Suprapubic skin (tissue), 4 donors: ENCODE data around the gene ZMYND15. TPM values are rescaled to one million over a fixed set of nuclear protein-coding genes. Genes with fewer than 3 reads are reported as not detected.
A peak's percentile ranks its signal among the peaks of the same experiment; 100 is the strongest.

Experiments
- DNase-seq, 2 donors: peaks; one replicate each; pipeline ENCODE4 v3.0.0-alpha.2; 2019; ENCODE audit warnings: low spot score in 2 of 2
- H3K27ac ChIP-seq: fragments of 200-600 bp; sonication (generic); one replicate; pipeline ENCODE4 v1.5.1; 2019
- H3K27me3 ChIP-seq: fragments of 200-600 bp; sonication (generic); one replicate; pipeline ENCODE4 v1.5.1; 2019
- H3K36me3 ChIP-seq: fragments of 200-600 bp; sonication (generic); one replicate; pipeline ENCODE4 v1.5.1; 2019
- H3K4me1 ChIP-seq: fragments of 200-600 bp; sonication (generic); one replicate; pipeline ENCODE4 v1.5.1; 2019
- H3K4me3 ChIP-seq: fragments of 200-600 bp; sonication (generic); one replicate; pipeline ENCODE4 v1.5.1; 2019; ENCODE audit warnings: mild to moderate bottlenecking
- H3K9me3 ChIP-seq: fragments of 200-600 bp; sonication (generic); one replicate; pipeline ENCODE4 v1.5.1; 2019
- EP300 ChIP-seq: sonication (generic); formaldehyde crosslinking; IDR thresholded peaks from one replicate; pipeline ENCODE4 v1.6.1; 2017; ENCODE audit warnings: antibody characterized with exemption
- POLR2A ChIP-seq, 2 donors: fragments of 450-650 bp; IDR thresholded peaks; one replicate each; pipeline ENCODE4 v1.6.1; 2017; ENCODE audit warnings: antibody characterized with exemption in 2 of 2, mild to moderate bottlenecking in 2 of 2, moderate library complexity in 2 of 2
- POLR2AphosphoS5 ChIP-seq, 3 donors: sonication (generic); formaldehyde crosslinking; IDR thresholded peaks; one replicate each; pipeline ENCODE4 v1.6.1; 2017; ENCODE audit warnings: antibody characterized with exemption in 3 of 3
- WGBS: methylation state at CpG from one replicate; pipeline ENCODE4 v1.1.5; 2018; 5-methylcytosine and 5-hydroxymethylcytosine counted together
- total RNA-seq, 4 donors: library from RNA; depleted of rRNA; stranded (reverse); fragments of >200 nt; gene quantifications; one replicate each; pipeline ENCODE4 v1.1.0, GENCODE V29; 2016
- TF ChIP-seq, protein P1 (sequence below), 2 donors: fragments of 200-600 bp in 1 of 2; fragments of 450-650 bp in 1 of 2; sonication (generic) in 1 of 2; IDR thresholded peaks; one replicate each; pipeline ENCODE4 v1.5.1; 2016 to 2019; ENCODE audit warnings: antibody characterized with exemption in 2 of 2, mild to moderate bottlenecking in 1 of 2, moderate library complexity in 1 of 2

ZMYND15 gene
- total RNA-seq, 4 donors from 2014 or later, result 0.40 to 2.8 (median 1.3) TPM

DNA sequence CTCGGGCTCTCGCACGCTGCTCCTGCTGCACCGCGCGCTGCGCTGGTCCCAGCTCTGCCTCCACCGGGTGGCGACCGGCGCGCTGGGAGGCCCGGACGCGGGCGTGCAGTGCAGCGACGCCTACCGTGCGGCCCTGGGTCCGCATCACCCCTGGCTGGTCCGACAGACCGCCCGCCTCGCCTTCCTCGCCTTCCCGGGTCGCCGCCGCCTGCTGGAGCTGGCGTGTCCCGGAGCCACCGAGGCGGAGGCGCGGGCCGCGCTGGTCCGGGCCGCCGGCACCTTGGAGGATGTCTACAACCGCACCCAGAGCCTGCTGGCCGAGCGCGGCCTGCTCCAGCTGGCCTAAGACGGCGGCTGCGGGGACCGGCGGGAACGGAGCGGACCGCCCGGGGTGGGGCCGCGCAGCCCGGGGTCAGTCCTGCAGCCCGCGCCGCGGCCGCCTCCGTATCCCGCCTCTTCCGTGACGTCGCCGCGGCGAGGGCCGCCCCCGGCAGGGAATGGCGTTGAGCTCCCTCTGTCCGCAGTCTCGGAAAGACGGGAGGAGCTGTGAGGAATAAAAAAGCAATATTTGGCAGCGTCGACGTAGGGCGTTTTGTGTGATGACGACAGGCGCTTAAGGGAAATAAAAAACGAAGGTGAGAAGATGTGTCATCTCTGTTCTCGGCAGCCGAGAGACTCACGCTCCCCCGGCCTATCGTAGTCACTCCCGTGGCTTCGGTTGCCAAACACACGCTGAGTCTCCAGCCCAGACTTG is 50.5 kb downstream of the ZMYND15 start:
- 0% methylated on average over 31 of the region's 91 CpGs for WGBS
- Histone ChIP-seq H3K4me3 (peak overlapping the region; percentile 91), H3K36me3 (no peaks in the 10 kb centered on the region), H3K27ac (peak overlapping the region; percentile 99), H3K27me3 (peaks cover 8% of the 10 kb centered on the region), H3K4me1 (peaks cover 36% of the 10 kb centered on the region), H3K9me3 (no peaks in the 10 kb centered on the region)
- TF ChIP-seq, protein P1, sequence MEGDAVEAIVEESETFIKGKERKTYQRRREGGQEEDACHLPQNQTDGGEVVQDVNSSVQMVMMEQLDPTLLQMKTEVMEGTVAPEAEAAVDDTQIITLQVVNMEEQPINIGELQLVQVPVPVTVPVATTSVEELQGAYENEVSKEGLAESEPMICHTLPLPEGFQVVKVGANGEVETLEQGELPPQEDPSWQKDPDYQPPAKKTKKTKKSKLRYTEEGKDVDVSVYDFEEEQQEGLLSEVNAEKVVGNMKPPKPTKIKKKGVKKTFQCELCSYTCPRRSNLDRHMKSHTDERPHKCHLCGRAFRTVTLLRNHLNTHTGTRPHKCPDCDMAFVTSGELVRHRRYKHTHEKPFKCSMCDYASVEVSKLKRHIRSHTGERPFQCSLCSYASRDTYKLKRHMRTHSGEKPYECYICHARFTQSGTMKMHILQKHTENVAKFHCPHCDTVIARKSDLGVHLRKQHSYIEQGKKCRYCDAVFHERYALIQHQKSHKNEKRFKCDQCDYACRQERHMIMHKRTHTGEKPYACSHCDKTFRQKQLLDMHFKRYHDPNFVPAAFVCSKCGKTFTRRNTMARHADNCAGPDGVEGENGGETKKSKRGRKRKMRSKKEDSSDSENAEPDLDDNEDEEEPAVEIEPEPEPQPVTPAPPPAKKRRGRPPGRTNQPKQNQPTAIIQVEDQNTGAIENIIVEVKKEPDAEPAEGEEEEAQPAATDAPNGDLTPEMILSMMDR (IDR thresholded peaks at IDR 0.05), result peak; percentile 67 to 88
- TF ChIP-seq EP300, result no peak
- TF ChIP-seq POLR2AphosphoS5 (IDR thresholded peaks at IDR 0.05), result peak in 2 of 3 donors; percentile 28 to 56
- peak; percentile 60 to 64 for TF ChIP-seq POLR2A (IDR thresholded peaks at IDR 0.05)
- peak; percentile 88 to 89 for DNase-seq

DNA sequence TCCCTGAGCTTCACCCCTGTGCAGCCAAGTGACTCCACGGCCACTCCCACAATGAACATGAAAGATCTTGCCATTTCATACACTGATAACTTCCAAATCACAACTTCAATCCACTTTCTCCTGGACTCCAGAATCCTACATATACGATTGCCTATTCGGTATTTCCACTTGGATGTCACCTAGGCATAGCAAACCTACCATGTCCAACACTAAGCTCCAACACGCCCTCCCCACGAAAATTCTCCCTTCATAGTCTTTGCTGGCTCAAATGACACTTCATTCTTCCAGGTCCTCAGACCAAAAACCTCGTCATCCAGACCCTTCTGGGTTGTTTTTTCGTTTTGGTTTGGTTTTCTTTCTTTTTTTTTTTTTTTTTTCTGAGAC is 51.1 kb downstream of the ZMYND15 start:
- Histone ChIP-seq H3K36me3 (no peaks in the 10 kb centered on the region), H3K9me3 (no peaks in the 10 kb centered on the region), H3K27ac (peak overlapping the region; percentile 99), H3K4me3 (peak overlapping the region; percentile 91), H3K4me1 (peaks cover 34% of the 10 kb centered on the region), H3K27me3 (peaks cover 3% of the 10 kb centered on the region)
- WGBS, result 32% methylated on average over 7 of the region's 7 CpGs
- DNase-seq, result no peak
- TF ChIP-seq POLR2AphosphoS5 (IDR thresholded peaks at IDR 0.05), result no peak
- no peak for TF ChIP-seq EP300
- TF ChIP-seq POLR2A (IDR thresholded peaks at IDR 0.05), result no peak
- TF ChIP-seq, protein P1 (IDR thresholded peaks at IDR 0.05), result no peak

DNA sequence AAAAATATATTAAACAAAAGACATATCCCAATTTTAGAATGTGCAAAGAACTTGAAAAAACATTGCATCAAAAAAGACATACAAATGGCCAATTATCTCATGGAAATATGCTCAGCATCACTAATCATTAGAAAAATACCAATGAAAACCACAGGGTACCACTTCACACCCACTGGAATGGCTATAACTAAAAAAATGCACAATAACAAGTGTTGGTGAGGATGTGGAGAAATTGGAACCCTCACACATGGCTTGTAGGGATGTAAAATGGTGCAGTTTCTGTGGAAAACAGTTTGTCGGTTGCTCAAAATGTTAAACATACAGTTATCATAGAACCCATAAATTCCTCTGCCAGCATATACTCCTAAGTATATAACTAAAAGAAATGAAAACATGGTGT is 55.5 kb downstream of the ZMYND15 start:
- Histone ChIP-seq H3K36me3 (peaks cover 21% of the 10 kb centered on the region), H3K4me3 (peak overlapping the region; percentile 65), H3K9me3 (no peaks in the 10 kb centered on the region), H3K27ac (no peak overlapping the region), H3K27me3 (no peaks in the 10 kb centered on the region), H3K4me1 (peaks cover 19% of the 10 kb centered on the region)
- DNase-seq, result no peak
- TF ChIP-seq, protein P1 (IDR thresholded peaks at IDR 0.05), result no peak
- TF ChIP-seq EP300 (no peak), POLR2AphosphoS5 (IDR thresholded peaks at IDR 0.05) (no peak), POLR2A (IDR thresholded peaks at IDR 0.05) (no peak)
- WGBS, result 96% methylated on average over 1 of the region's 1 CpG

Other genes starting within 250 kb of the ZMYND15 start
- gene SPNS2, start 241.0 kb upstream of the ZMYND15 start, total RNA-seq, result 10 to 100 TPM; 25.1 to 76.3 (median 49.6) TPM
- gene MYBBP1A, start 184.4 kb upstream of the ZMYND15 start, total RNA-seq, result 100 to 1,000 TPM in 1 of 4 donors, 10 to 100 TPM in 3; 73.4 to 127 (median 83.8) TPM
- gene GGT6, start 179.3 kb upstream of the ZMYND15 start, total RNA-seq, result 100 to 1,000 TPM in 3 of 4 donors, 10 to 100 TPM in 1; 64.6 to 187 (median 134) TPM
- 1 to 10 TPM in 1 of 4 donors, under 1 TPM in 2, not detected in 1; 0.64 to 1.3 (median 0.81) TPM for gene SMTNL2, start 155.3 kb upstream of the ZMYND15 start, total RNA-seq
- gene ALOX15, start 98.2 kb upstream of the ZMYND15 start, total RNA-seq, result 1 to 10 TPM in 1 of 4 donors, under 1 TPM in 3; 0.15 to 1.5 (median 0.36) TPM
- gene PELP1, start 35.7 kb upstream of the ZMYND15 start, total RNA-seq, result 10 to 100 TPM; 32.2 to 79.3 (median 60.9) TPM
- 10 to 100 TPM; 12.1 to 20.6 (median 16.0) TPM for gene ARRB2, start 29.2 kb upstream of the ZMYND15 start, total RNA-seq
- 10 to 100 TPM; 15.0 to 38.0 (median 26.4) TPM for gene MED11, start 8.4 kb upstream of the ZMYND15 start, total RNA-seq
- gene CXCL16, start 95 bp downstream of the ZMYND15 start, total RNA-seq, result 10 to 100 TPM; 12.5 to 33.9 (median 18.8) TPM
- gene TM4SF5, start 32.1 kb downstream of the ZMYND15 start, total RNA-seq, result not detected
- 1 to 10 TPM in 2 of 4 donors, not detected in 2; 1.4 to 1.5 TPM for gene VMO1, start 46.5 kb downstream of the ZMYND15 start, total RNA-seq
- gene GLTPD2, start 49.1 kb downstream of the ZMYND15 start, total RNA-seq, result under 1 TPM in 1 of 4 donors, not detected in 3; 0.80 TPM
- 100 to 1,000 TPM in 3 of 4 donors, 10 to 100 TPM in 1; 68.6 to 250 (median 189) TPM for gene PSMB6, start 56.3 kb downstream of the ZMYND15 start, total RNA-seq
- 100 to 1,000 TPM in 1 of 4 donors, 10 to 100 TPM in 3; 53.5 to 134 (median 57.6) TPM for gene PLD2, start 67.3 kb downstream of the ZMYND15 start, total RNA-seq
- 100 to 1,000 TPM; 141 to 352 (median 169) TPM for gene MINK1, start 93.5 kb downstream of the ZMYND15 start, total RNA-seq
- gene C17orf107, start 159.7 kb downstream of the ZMYND15 start, total RNA-seq, result 1 to 10 TPM; 3.7 to 9.8 (median 7.5) TPM
- gene CHRNE, start 163.3 kb downstream of the ZMYND15 start, total RNA-seq, result 1 to 10 TPM; 1.7 to 6.0 (median 2.4) TPM
- not detected for gene GP1BA, start 192.4 kb downstream of the ZMYND15 start, total RNA-seq
- 10 to 100 TPM; 35.7 to 74.3 (median 41.6) TPM for gene SLC25A11, start 200.2 kb downstream of the ZMYND15 start, total RNA-seq
- 100 to 1,000 TPM in 2 of 4 donors, 10 to 100 TPM in 2; 74.1 to 118 (median 99.4) TPM for gene RNF167, start 200.4 kb downstream of the ZMYND15 start, total RNA-seq
- 100 to 1,000 TPM; 392 to 756 (median 686) TPM for gene PFN1, start 208.7 kb downstream of the ZMYND15 start, total RNA-seq
- 1 to 10 TPM; 2.0 to 4.2 (median 3.2) TPM for gene ENO3, start 211.3 kb downstream of the ZMYND15 start, total RNA-seq
- gene SPAG7, start 228.0 kb downstream of the ZMYND15 start, total RNA-seq, result 10 to 100 TPM; 30.5 to 52.7 (median 47.1) TPM
- 10 to 100 TPM; 27.4 to 60.8 (median 34.6) TPM for gene CAMTA2, start 247.8 kb downstream of the ZMYND15 start, total RNA-seq